Activated T-cell treated with anti-CD3 and anti-CD28 coated beads, Interleukin-2, amount 50 U/mL, for 72 hours (primary cell): ENCODE data around the gene TSPEAR. TPM values are rescaled to one million over a fixed set of nuclear protein-coding genes. Genes with fewer than 3 reads are reported as not detected.
"Not testable (repeated sequence)": the region's sequence is repeated elsewhere in the genome, so short reads cannot be mapped to it uniquely, and the experiment has no call there.

Source experiments
- ATAC-seq, 2 donors: fragments of 150-1000 bp; cut with Tn5 transposase; replicated peaks in 1 of 2; 2 replicates each; pipeline ENCODE4 v1.10.0; 2021; ENCODE audit warnings: moderate library complexity in 2 of 2, mild to moderate bottlenecking in 1 of 2
- DNase-seq, 2 donors: peaks; one replicate each; pipeline ENCODE4 v3.0.0; 2021 to 2022; ENCODE audit warnings: mixed read lengths in 1 of 2
- H3K27ac Mint-ChIP-seq: one replicate; pipeline ENCODE4 v1.8.0; 2022; ENCODE audit warnings: mild to moderate bottlenecking, moderate library complexity, mixed read lengths
- H3K27me3 Mint-ChIP-seq: one replicate; pipeline ENCODE4 v1.8.0; 2022; ENCODE audit warnings: low read depth, mixed read lengths
- H3K36me3 Mint-ChIP-seq, 2 donors: one replicate each; pipeline ENCODE4 v1.8.0; 2022; ENCODE audit warnings: mixed read lengths in 2 of 2, mild to moderate bottlenecking in 1 of 2; ENCODE audit not compliant: insufficient read depth in 2 of 2
- H3K4me1 Mint-ChIP-seq: one replicate; pipeline ENCODE4 v1.8.0; 2022; ENCODE audit warnings: low read depth, mixed read lengths
- H3K4me3 Mint-ChIP-seq, 2 donors: one replicate each; pipeline ENCODE4 v1.8.0; 2022; ENCODE audit warnings: mild to moderate bottlenecking in 2 of 2, mixed read lengths in 2 of 2, moderate library complexity in 2 of 2
- H3K9me3 Mint-ChIP-seq, 2 donors: one replicate each; pipeline ENCODE4 v1.8.0; 2022; ENCODE audit warnings: mixed read lengths in 2 of 2
- total RNA-seq, 2 donors: library from RNA; stranded (reverse); gene quantifications; one replicate each; pipeline ENCODE4 v1.2.3, GENCODE V29; 2022

The TSPEAR gene
- total RNA-seq, 2 donors from 2014 or later, result not detected

DNA sequence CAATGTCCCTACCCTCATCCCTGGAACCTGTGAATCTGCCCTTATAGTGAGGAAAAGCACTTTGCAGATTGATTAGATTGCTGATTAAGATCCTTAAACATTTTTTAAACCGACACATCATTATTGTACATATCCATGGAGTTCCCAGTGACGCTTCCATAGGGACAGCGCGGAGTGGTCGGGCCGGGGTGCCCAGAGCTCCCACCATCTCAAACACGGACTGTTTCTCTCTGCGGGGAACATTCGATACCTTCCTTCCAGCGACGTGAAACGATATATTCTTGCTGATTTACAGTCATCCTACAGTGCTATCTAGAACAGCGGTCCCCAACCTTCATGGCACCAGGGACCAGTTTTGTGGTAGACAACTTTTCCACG lies 10.4 kb downstream of the TSPEAR start:
- Mint-ChIP-seq H3K4me3 (no peak overlapping the region), H3K9me3 (peaks cover 3% of the 10 kb centered on the region in 2 donors), H3K4me1 (no peaks in the 10 kb centered on the region), H3K36me3 (peaks cover 5% of the 10 kb centered on the region in 2 donors), H3K27ac (no peak overlapping the region), H3K27me3 (peaks cover 84% of the 10 kb centered on the region)
- ATAC-seq (no peak), DNase-seq (no peak)

DNA sequence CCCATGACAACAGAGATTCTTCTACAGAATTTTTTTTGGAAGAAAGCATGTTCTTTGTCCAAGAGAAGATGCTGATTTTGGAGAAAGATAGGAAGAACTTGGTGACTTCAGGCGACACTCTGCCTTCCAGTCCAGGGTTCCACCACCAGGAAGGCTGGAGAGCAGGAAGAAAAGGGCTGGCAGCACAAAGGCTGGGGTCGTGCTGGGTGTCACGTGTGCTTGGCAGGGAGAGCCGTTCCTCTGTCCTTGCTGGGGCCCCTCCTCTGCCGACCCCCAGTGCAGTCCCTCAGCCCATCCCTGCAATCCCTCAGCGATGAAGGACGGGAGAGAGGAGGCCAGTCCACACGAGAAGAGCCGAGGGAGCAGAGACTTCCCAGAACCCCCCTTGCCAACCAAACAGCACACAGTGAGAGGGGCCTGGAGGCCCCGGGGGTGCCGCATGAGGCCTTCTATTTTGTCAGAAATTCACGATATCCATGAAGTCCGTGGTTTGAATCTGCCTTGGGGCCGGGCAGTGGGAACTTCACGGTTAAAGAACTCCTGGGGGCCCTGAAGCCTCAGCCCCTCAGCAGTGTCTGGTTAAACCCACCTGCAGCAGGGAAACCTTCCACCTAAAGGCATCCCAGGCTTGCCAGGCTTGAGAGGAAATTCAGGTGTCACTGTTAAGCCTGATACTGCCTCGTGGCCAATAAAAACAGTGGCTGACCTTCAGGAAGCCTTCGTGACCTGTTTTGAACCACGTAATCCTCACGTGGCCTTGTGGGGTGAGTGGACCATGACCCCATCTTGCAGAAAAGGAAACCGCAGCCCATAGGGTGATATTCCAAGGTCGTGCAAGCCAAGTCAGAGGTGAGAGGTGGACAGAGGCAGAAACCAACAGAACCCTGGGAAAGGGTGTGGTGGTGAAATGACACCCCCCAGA lies 11.0 kb downstream of the TSPEAR start:
- Mint-ChIP-seq H3K4me3 (no peak overlapping the region), H3K27ac (no peak overlapping the region), H3K36me3 (peaks cover 0 to 2% of the 10 kb centered on the region in 2 donors), H3K9me3 (no peaks in the 10 kb centered on the region), H3K4me1 (no peaks in the 10 kb centered on the region), H3K27me3 (peaks cover 80% of the 10 kb centered on the region)
- ATAC-seq (no peak), DNase-seq (no peak)

GRCh38 chr21:44699502-44700001 lies 11.8 kb downstream of the TSPEAR start:
- ATAC-seq (no peak), DNase-seq (no peak)

DNA sequence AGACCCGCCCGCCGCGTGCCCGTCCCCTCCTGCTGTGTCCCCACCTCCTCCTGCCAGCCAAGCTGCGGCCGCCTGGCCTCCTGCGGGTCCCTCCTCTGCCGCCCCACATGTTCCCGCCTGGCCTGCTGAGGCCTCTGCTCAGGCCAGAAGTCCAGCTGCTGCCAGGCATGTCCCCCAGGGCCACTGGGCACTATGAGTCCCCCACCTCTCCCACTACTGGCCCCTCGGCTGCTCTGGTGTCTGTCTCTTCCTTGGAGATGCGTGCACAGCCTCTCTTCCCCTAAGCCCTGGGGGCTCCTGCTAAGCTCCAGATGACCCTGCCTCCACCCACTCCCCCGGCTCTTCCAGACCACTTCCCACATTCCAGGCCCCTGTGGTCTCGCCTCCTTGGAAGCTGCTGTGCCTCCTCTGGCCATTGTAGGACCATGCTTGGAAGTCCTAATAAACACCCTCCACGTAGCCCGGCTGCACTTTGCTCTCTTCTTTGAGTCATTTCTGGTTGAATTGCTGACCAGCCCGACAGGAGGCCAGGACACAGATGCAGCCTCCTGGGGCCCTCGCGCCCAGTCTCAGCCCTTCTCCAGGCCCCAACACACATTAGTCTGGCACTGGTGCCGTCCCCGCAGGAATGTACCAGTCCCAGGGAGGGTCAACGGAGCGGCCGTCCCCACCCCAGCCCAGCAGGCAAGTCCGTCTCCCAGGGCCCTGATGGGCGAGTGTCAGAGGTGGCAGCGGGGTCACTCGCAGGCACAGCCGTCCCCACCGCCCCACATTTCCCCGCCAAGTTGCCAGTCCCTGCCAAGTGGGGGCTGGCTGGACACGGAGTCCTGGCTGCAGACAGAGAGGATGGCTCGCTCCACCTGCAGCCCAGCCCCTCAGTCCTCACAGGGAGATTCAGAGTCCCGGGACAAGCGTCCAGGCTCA lies 13.3 kb downstream of the TSPEAR start:
- ATAC-seq (no peak), DNase-seq (no peak)
- Mint-ChIP-seq H3K9me3 (peaks cover 2% of the 10 kb centered on the region in 2 donors), H3K4me1 (no peaks in the 10 kb centered on the region), H3K4me3 (no peak overlapping the region), H3K27ac (no peak overlapping the region), H3K36me3 (peaks cover 0 to 5% of the 10 kb centered on the region in 2 donors), H3K27me3 (peaks cover 58% of the 10 kb centered on the region)

More at GRCh38 chr21:44699502-44700001, 11.8 kb downstream of the TSPEAR start:
- no peaks in the 10 kb centered on the region for H3K36me3 Mint-ChIP-seq
- no peak overlapping the region for H3K27ac Mint-ChIP-seq
- no peaks in the 10 kb centered on the region for H3K9me3 Mint-ChIP-seq
- no peak overlapping the region for H3K4me3 Mint-ChIP-seq
- H3K4me1 Mint-ChIP-seq, result no peaks in the 10 kb centered on the region
- H3K27me3 Mint-ChIP-seq, result peaks cover 72% of the 10 kb centered on the region

GRCh38 chr21:44697172-44697810 lies 14.1 kb downstream of the TSPEAR start, which contains the start of gene KRTAP10-12:
Gene KRTAP10-12, plus strand, starts transcription at chr21:44697172. Its CDS starts 30 bp downstream, at chr21:44697202.
- not testable (repeated sequence) for ATAC-seq, H3K36me3 Mint-ChIP-seq, H3K9me3 Mint-ChIP-seq, H3K4me1 Mint-ChIP-seq, H3K27ac Mint-ChIP-seq, H3K4me3 Mint-ChIP-seq, DNase-seq
- peaks cover 51% of the 10 kb centered on the region for H3K27me3 Mint-ChIP-seq

GRCh38 chr21:44696572-44696971 lies 14.8 kb downstream of the TSPEAR start:
- Mint-ChIP-seq H3K27ac (no peak overlapping the region), H3K4me1 (peaks cover 4% of the 10 kb centered on the region), H3K4me3 (no peak overlapping the region), H3K27me3 (peaks cover 43% of the 10 kb centered on the region), H3K36me3 (peaks cover 4 to 7% of the 10 kb centered on the region in 2 donors), H3K9me3 (peaks cover 3 to 5% of the 10 kb centered on the region in 2 donors)
- DNase-seq (no peak), ATAC-seq (no peak)

- Mint-ChIP-seq H3K27ac (no peak overlapping the region), H3K36me3 (peaks cover 4 to 7% of the 10 kb centered on the region in 2 donors), H3K27me3 (peaks cover 43% of the 10 kb centered on the region), H3K4me1 (peaks cover 9% of the 10 kb centered on the region), H3K9me3 (peaks cover 3 to 5% of the 10 kb centered on the region in 2 donors), H3K4me3 (no peak overlapping the region)
- no peak for ATAC-seq
- no peak for DNase-seq
Measured at GRCh38 chr21:44695641-44696040, 15.7 kb downstream of the TSPEAR start.

DNA sequence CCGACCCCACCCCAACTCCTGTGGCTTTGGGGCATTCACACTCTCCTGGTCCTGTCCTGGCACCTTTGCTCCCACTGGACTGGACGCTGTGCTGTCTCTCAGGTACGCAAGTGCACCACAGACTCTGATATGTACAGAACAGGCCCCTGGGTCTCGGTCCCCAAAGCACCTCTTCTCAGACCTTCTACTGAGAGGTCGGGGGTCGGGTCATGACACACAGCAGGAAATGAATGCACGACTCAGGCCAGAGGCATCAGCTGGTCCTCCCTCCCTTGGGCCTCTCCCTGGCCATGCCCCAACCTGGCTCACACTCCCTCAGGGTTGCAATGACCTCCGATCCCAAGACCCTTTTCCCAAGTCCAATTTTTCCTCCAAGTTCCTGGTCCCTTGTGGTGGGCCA lies 16.2 kb downstream of the TSPEAR start:
- H3K27ac Mint-ChIP-seq, result no peak overlapping the region
- peaks cover 4 to 7% of the 10 kb centered on the region in 2 donors for H3K36me3 Mint-ChIP-seq
- peaks cover 3 to 5% of the 10 kb centered on the region in 2 donors for H3K9me3 Mint-ChIP-seq

DNA sequence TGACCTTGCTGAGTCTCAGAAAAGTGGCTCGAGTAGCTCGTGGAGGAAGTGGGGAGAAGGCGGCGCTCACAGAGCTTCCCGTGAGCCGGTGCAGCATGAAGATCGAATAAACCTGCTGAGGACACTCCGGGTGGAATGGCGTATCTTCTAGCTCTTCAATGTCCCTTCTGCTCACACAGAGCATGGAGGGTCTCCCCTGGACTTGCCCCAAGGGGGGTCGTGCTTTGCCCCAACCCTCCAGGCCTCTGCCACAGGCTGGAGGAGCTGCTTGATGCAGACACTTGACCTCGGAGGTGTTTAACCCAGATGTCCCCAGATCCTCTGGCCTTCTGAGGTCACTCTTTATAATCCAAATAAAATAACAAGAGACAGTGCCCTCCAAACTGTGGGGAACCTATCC lies 16.6 kb downstream of the TSPEAR start:
- no peak for ATAC-seq
- Mint-ChIP-seq H3K27ac (no peak overlapping the region), H3K27me3 (peaks cover 38% of the 10 kb centered on the region), H3K36me3 (peaks cover 4 to 7% of the 10 kb centered on the region in 2 donors), H3K4me1 (peaks cover 9% of the 10 kb centered on the region), H3K9me3 (peaks cover 3 to 5% of the 10 kb centered on the region in 2 donors), H3K4me3 (no peak overlapping the region)
- no peak for DNase-seq

More for the DNA sequence above, 16.2 kb downstream of the TSPEAR start:
- DNase-seq (no peak), ATAC-seq (no peak)
- H3K4me1 Mint-ChIP-seq, result peaks cover 9% of the 10 kb centered on the region
- H3K27me3 Mint-ChIP-seq, result peaks cover 42% of the 10 kb centered on the region
- H3K4me3 Mint-ChIP-seq, result no peak overlapping the region

DNA sequence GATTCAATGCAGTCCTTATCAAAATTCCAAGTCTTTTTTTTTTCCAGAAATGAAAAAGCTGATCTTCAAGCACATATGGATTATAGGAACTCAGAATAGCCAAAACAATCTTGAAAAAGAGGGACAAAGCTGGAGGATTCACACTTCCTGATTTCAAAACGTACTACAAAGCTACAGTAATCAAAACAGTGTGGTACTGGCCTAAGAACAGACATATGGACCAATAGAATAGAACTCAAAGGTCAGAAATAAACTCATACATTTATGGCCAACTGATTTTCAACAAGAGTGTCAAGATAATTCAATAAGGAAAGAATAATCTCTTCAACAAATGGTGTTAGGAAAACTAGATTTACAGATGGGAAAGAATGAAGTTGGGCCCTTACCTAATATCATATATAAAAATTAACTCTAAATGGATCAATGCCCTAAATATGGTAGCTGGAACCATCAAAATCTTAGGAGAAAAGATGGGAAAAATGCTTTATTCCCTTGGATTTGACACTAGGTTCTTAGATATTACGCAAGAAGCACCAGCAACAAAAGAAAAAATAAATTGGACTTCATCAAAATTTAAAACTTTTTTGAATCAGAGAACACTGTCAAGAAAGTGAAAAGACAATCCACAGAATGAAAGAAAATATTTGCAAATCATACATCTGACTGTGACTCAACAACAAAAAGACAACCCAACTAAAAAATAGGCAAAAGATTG lies 18.4 kb downstream of the TSPEAR start:
- DNase-seq (no peak), ATAC-seq (no peak)
- Mint-ChIP-seq H3K4me1 (peaks cover 9% of the 10 kb centered on the region), H3K4me3 (no peak overlapping the region), H3K27ac (no peak overlapping the region), H3K36me3 (peaks cover 4 to 7% of the 10 kb centered on the region in 2 donors), H3K9me3 (peaks cover 3 to 5% of the 10 kb centered on the region in 2 donors), H3K27me3 (peaks cover 22% of the 10 kb centered on the region)

DNA sequence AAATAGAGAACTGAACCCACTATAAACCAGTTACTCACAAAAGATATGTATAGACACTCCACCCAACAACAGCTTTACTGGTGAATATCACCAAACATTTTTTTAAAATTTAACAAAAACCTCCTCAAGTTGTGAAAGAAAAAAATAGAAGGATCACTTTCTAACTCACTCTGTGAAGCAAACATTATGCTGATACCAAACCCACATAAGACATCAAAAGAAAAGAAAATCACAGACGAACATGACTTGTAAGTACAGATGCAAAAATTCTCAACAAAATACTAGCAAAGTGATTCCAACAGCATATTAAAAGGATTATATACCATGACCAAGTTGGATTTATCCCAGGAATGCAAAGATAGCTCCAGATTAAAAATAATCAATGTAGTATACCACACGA lies 19.7 kb downstream of the TSPEAR start:
- peaks cover 11% of the 10 kb centered on the region for H3K4me1 Mint-ChIP-seq

DNA sequence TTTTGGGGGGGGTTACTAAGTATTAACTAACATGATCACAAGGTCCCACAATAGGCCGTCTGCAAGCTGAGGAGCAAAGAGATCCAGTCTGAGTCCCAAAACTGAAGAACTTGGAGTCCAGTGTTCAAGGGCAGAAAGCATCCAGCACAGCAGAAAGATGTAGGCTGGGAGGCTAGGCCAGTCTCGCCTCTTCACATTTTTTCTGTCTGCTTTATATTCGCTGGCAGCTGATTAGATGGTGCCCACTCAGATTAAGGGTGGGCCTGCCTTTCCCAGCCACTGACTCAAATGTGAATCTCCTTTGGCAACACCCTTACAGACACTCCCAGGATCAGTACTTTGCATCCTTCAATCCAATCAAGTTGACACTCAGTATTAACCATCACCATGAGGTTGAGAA lies 21.6 kb downstream of the TSPEAR start:
- not testable (repeated sequence) for DNase-seq, H3K4me3 Mint-ChIP-seq, H3K27me3 Mint-ChIP-seq, H3K36me3 Mint-ChIP-seq, H3K27ac Mint-ChIP-seq, ATAC-seq, H3K9me3 Mint-ChIP-seq
- peaks cover 23% of the 10 kb centered on the region for H3K4me1 Mint-ChIP-seq

More for the DNA sequence above, 19.7 kb downstream of the TSPEAR start:
- Mint-ChIP-seq H3K4me3 (no peak overlapping the region), H3K9me3 (peaks cover 3 to 5% of the 10 kb centered on the region in 2 donors), H3K27ac (no peak overlapping the region), H3K36me3 (peaks cover 4 to 7% of the 10 kb centered on the region in 2 donors), H3K27me3 (peaks cover 10% of the 10 kb centered on the region)
- no peak for DNase-seq
- ATAC-seq, result no peak
